WTC11 (cell line): Measurements from ENCODE around the gene MARK3. TPM values are rescaled to one million over a fixed set of nuclear protein-coding genes. Genes with fewer than 3 reads are reported as not detected.

Experiments used
- ATAC-seq: fragments of 200-7000 bp; cut with Tn5 transposase; 2 replicates; pipeline ENCODE4 v1.10.0; 2021; ENCODE audit warnings: mild to moderate bottlenecking, moderate library complexity
- CTCF ChIA-PET: fragments of 300-600 bp; sonication (Branson Sonifier 250); formaldehyde crosslinking; loops from one replicate; lab custom pipeline; 2021; ENCODE audit warnings: antibody characterized with exemption; lab: Charles Lee
- POLR2A ChIA-PET: fragments of 350-600 bp; sonication (Branson Sonifier 250); formaldehyde crosslinking; loops from one replicate; lab custom pipeline; 2021; ENCODE audit warnings: antibody characterized with exemption; lab: Charles Lee
- DNase-seq: peaks from one replicate; pipeline ENCODE4 v3.0.0; 2021; ENCODE audit warnings: low spot score
- H3K27ac Mint-ChIP-seq: 2 replicates; pipeline ENCODE4 v1.8.0; 2021; ENCODE audit warnings: mixed read lengths
- H3K27me3 Mint-ChIP-seq: 2 replicates; pipeline ENCODE4 v1.8.0; 2021; ENCODE audit warnings: low read depth, mild to moderate bottlenecking, moderate library complexity, mixed read lengths
- H3K36me3 Mint-ChIP-seq: 2 replicates; pipeline ENCODE4 v1.8.0; 2021; ENCODE audit warnings: mixed read lengths
- H3K4me1 Mint-ChIP-seq: 2 replicates; pipeline ENCODE4 v1.8.0; 2022; ENCODE audit warnings: mixed read lengths
- H3K4me3 Mint-ChIP-seq: 2 replicates; pipeline ENCODE4 v1.8.0; 2021; ENCODE audit warnings: mild to moderate bottlenecking, moderate library complexity, mixed read lengths
- H3K9me3 Mint-ChIP-seq: 2 replicates; pipeline ENCODE4 v1.8.0; 2021; ENCODE audit warnings: mixed read lengths
- CREB1 ChIP-seq: sonication (generic); formaldehyde crosslinking; IDR thresholded peaks from 2 replicates; pipeline ENCODE4 v1.8.0; 2023; ENCODE audit warnings: mild to moderate bottlenecking, missing genetic modification reagents
- ETV6 ChIP-seq: sonication (generic); formaldehyde crosslinking; IDR thresholded peaks from 2 replicates; pipeline ENCODE4 v1.8.1; 2022; ENCODE audit warnings: mild to moderate bottlenecking, missing genetic modification reagents
- FOXJ3 ChIP-seq: sonication (generic); formaldehyde crosslinking; IDR thresholded peaks from 2 replicates; pipeline ENCODE4 v1.9.0; 2021; ENCODE audit warnings: missing genetic modification reagents, mild to moderate bottlenecking, borderline replicate concordance
- HMGXB4 ChIP-seq: sonication (generic); formaldehyde crosslinking; IDR thresholded peaks from 2 replicates; pipeline ENCODE4 v1.8.1; 2023; ENCODE audit warnings: mild to moderate bottlenecking, moderate library complexity, missing genetic modification reagents
- IRF1 ChIP-seq: sonication (generic); formaldehyde crosslinking; IDR thresholded peaks from 2 replicates; pipeline ENCODE4 v1.8.0; 2023; ENCODE audit warnings: missing genetic modification reagents
- KAT7 ChIP-seq: sonication (generic); formaldehyde crosslinking; IDR thresholded peaks from 2 replicates; pipeline ENCODE4 v1.8.1; 2023; ENCODE audit warnings: missing genetic modification reagents, mild to moderate bottlenecking, borderline replicate concordance
- NR2C2 ChIP-seq: sonication (generic); formaldehyde crosslinking; IDR thresholded peaks from 2 replicates; pipeline ENCODE4 v1.8.0; 2022; ENCODE audit warnings: mild to moderate bottlenecking, missing genetic modification reagents
- NR3C1 ChIP-seq: sonication (generic); formaldehyde crosslinking; conservative IDR thresholded peaks from 2 replicates; pipeline ENCODE4 v1.8.1; 2023; ENCODE audit warnings: low read depth, mild to moderate bottlenecking, missing genetic modification reagents
- OVOL2 ChIP-seq: fragments of 250-450 bp; sonication (Bioruptor Pico); IDR thresholded peaks from 2 replicates; pipeline ENCODE4 v1.9.0; 2021; ENCODE audit warnings: mild to moderate bottlenecking, borderline replicate concordance
- RORB ChIP-seq: fragments of 250-450 bp; sonication (Bioruptor Pico); IDR thresholded peaks from 2 replicates; pipeline ENCODE4 v1.9.0; 2021; ENCODE audit warnings: mild to moderate bottlenecking
- SOX15 ChIP-seq: fragments of 250-450 bp; sonication (Bioruptor Pico); IDR thresholded peaks from 2 replicates; pipeline ENCODE4 v1.9.0; 2021; ENCODE audit warnings: mild to moderate bottlenecking
- TP53 ChIP-seq: sonication (generic); formaldehyde crosslinking; IDR thresholded peaks from 2 replicates; pipeline ENCODE4 v1.8.1; 2023; ENCODE audit warnings: mild to moderate bottlenecking, missing genetic modification reagents
- ZBTB21 ChIP-seq: sonication (generic); formaldehyde crosslinking; IDR thresholded peaks from 2 replicates; pipeline ENCODE4 v1.8.1; 2023; ENCODE audit warnings: mild to moderate bottlenecking, missing genetic modification reagents, borderline replicate concordance
- ZNF121 ChIP-seq: sonication (generic); formaldehyde crosslinking; IDR thresholded peaks from 2 replicates; pipeline ENCODE4 v1.8.0; 2023; ENCODE audit warnings: missing genetic modification reagents
- ZNF232 ChIP-seq: sonication (generic); formaldehyde crosslinking; IDR thresholded peaks from 2 replicates; pipeline ENCODE4 v1.8.0; 2022; ENCODE audit warnings: mild to moderate bottlenecking, missing genetic modification reagents
- total RNA-seq: library from RNA; stranded (reverse); gene quantifications from 3 replicates; pipeline ENCODE4 v1.2.3, GENCODE V29; 2021
- TF ChIP-seq, protein P1 (sequence below): sonication (generic); formaldehyde crosslinking; IDR thresholded peaks from 2 replicates; pipeline ENCODE4 v1.8.1; 2023; ENCODE audit warnings: mild to moderate bottlenecking, missing genetic modification reagents, borderline replicate concordance
- TF ChIP-seq, protein P2 (sequence below): sonication (generic); formaldehyde crosslinking; IDR thresholded peaks from 2 replicates; pipeline ENCODE4 v1.8.0; 2023; ENCODE audit warnings: mild to moderate bottlenecking, missing genetic modification reagents
- TF ChIP-seq, protein P3 (sequence below): sonication (generic); formaldehyde crosslinking; IDR thresholded peaks from 2 replicates; pipeline ENCODE4 v1.8.1; 2023; ENCODE audit warnings: mild to moderate bottlenecking, missing genetic modification reagents, moderate library complexity
- TF ChIP-seq, protein P4 (sequence below): fragments of 250-450 bp; sonication (Bioruptor Pico); IDR thresholded peaks from 2 replicates; pipeline ENCODE4 v1.8.0; 2021; ENCODE audit warnings: mild to moderate bottlenecking
- TF ChIP-seq, protein P5 (sequence below): sonication (generic); formaldehyde crosslinking; IDR thresholded peaks from 2 replicates; pipeline ENCODE4 v1.8.1; 2022; ENCODE audit warnings: missing genetic modification reagents, borderline replicate concordance
- TF ChIP-seq, protein P6 (sequence below): sonication (generic); formaldehyde crosslinking; IDR thresholded peaks from 2 replicates; pipeline ENCODE4 v1.8.1; 2022; ENCODE audit warnings: low read depth, missing genetic modification reagents, borderline replicate concordance

Gene MARK3
- total RNA-seq, 1 experiment from 2014 or later: 93.7 TPM

DNA sequence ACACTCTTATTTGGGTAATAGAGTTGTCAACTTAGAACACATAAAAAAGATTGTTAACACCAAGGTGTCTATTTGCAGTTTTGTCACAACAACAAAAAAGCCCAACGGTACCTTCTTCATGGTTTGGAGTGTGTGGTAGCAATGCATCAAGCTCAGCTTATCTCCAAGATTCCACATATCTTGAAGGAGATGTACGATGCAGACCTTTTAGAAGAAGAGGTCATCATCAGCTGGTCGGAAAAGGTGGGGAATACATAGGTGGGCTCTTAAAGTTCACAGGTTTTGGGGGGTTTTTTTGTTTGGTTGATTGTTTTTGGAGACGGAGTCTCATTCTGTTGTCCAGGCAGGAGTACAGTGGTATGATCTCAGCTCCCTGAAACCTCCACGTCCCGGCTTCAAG lies 45.7 kb upstream of the MARK3 start:
- Mint-ChIP-seq H3K4me1 (peaks cover 16% of the 10 kb centered on the region), H3K27ac (no peak overlapping the region), H3K27me3 (no peaks in the 10 kb centered on the region), H3K9me3 (no peaks in the 10 kb centered on the region), H3K36me3 (peaks cover 95% of the 10 kb centered on the region), H3K4me3 (no peak overlapping the region)
- no peak for ATAC-seq
- TF ChIP-seq NR3C1: no peak
- no peak for TF ChIP-seq ZNF121 (CRISPR knock-in tag)
- TF ChIP-seq SOX15 (CRISPR knock-in tag): no peak
- TF ChIP-seq NR2C2: no peak
- no peak for TF ChIP-seq TP53 (CRISPR knock-in tag)
- TF ChIP-seq, protein P1, sequence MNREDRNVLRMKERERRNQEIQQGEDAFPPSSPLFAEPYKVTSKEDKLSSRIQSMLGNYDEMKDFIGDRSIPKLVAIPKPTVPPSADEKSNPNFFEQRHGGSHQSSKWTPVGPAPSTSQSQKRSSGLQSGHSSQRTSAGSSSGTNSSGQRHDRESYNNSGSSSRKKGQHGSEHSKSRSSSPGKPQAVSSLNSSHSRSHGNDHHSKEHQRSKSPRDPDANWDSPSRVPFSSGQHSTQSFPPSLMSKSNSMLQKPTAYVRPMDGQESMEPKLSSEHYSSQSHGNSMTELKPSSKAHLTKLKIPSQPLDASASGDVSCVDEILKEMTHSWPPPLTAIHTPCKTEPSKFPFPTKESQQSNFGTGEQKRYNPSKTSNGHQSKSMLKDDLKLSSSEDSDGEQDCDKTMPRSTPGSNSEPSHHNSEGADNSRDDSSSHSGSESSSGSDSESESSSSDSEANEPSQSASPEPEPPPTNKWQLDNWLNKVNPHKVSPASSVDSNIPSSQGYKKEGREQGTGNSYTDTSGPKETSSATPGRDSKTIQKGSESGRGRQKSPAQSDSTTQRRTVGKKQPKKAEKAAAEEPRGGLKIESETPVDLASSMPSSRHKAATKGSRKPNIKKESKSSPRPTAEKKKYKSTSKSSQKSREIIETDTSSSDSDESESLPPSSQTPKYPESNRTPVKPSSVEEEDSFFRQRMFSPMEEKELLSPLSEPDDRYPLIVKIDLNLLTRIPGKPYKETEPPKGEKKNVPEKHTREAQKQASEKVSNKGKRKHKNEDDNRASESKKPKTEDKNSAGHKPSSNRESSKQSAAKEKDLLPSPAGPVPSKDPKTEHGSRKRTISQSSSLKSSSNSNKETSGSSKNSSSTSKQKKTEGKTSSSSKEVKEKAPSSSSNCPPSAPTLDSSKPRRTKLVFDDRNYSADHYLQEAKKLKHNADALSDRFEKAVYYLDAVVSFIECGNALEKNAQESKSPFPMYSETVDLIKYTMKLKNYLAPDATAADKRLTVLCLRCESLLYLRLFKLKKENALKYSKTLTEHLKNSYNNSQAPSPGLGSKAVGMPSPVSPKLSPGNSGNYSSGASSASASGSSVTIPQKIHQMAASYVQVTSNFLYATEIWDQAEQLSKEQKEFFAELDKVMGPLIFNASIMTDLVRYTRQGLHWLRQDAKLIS (CRISPR knock-in tag): no peak
- no peak for TF ChIP-seq ZBTB21
- TF ChIP-seq, protein P2, sequence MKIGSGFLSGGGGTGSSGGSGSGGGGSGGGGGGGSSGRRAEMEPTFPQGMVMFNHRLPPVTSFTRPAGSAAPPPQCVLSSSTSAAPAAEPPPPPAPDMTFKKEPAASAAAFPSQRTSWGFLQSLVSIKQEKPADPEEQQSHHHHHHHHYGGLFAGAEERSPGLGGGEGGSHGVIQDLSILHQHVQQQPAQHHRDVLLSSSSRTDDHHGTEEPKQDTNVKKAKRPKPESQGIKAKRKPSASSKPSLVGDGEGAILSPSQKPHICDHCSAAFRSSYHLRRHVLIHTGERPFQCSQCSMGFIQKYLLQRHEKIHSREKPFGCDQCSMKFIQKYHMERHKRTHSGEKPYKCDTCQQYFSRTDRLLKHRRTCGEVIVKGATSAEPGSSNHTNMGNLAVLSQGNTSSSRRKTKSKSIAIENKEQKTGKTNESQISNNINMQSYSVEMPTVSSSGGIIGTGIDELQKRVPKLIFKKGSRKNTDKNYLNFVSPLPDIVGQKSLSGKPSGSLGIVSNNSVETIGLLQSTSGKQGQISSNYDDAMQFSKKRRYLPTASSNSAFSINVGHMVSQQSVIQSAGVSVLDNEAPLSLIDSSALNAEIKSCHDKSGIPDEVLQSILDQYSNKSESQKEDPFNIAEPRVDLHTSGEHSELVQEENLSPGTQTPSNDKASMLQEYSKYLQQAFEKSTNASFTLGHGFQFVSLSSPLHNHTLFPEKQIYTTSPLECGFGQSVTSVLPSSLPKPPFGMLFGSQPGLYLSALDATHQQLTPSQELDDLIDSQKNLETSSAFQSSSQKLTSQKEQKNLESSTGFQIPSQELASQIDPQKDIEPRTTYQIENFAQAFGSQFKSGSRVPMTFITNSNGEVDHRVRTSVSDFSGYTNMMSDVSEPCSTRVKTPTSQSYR: no peak
- no peak for TF ChIP-seq KAT7 (CRISPR knock-in tag)
- TF ChIP-seq, protein P3, sequence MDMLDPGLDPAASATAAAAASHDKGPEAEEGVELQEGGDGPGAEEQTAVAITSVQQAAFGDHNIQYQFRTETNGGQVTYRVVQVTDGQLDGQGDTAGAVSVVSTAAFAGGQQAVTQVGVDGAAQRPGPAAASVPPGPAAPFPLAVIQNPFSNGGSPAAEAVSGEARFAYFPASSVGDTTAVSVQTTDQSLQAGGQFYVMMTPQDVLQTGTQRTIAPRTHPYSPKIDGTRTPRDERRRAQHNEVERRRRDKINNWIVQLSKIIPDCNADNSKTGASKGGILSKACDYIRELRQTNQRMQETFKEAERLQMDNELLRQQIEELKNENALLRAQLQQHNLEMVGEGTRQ: no peak
- no peak for DNase-seq
- CTCF ChIA-PET: no interaction called here
- POLR2A ChIA-PET: no interaction called here

- DNase-seq: no peak
- CTCF ChIA-PET: no interaction called here
- POLR2A ChIA-PET: no interaction called here
- H3K9me3 Mint-ChIP-seq: no peaks in the 10 kb centered on the region
- peaks cover 93% of the 10 kb centered on the region for H3K36me3 Mint-ChIP-seq
- ATAC-seq: no peak
- 0 out of 2 replicates have a peak overlapping the region, but pooled peaks have one; percentile 20 for H3K27ac Mint-ChIP-seq
- H3K4me1 Mint-ChIP-seq: peaks cover 11% of the 10 kb centered on the region
- H3K4me3 Mint-ChIP-seq: no peak overlapping the region
- no peaks in the 10 kb centered on the region for H3K27me3 Mint-ChIP-seq
- TF ChIP-seq, protein P4, sequence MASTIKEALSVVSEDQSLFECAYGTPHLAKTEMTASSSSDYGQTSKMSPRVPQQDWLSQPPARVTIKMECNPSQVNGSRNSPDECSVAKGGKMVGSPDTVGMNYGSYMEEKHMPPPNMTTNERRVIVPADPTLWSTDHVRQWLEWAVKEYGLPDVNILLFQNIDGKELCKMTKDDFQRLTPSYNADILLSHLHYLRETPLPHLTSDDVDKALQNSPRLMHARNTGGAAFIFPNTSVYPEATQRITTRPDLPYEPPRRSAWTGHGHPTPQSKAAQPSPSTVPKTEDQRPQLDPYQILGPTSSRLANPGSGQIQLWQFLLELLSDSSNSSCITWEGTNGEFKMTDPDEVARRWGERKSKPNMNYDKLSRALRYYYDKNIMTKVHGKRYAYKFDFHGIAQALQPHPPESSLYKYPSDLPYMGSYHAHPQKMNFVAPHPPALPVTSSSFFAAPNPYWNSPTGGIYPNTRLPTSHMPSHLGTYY (CRISPR knock-in tag): no peak
- TF ChIP-seq RORB: no peak
- TF ChIP-seq IRF1: no peak
- no peak for TF ChIP-seq NR2C2
- no peak for TF ChIP-seq ZNF232 (CRISPR knock-in tag)
- TF ChIP-seq HMGXB4 (CRISPR knock-in tag): no peak
- TF ChIP-seq, protein P5, sequence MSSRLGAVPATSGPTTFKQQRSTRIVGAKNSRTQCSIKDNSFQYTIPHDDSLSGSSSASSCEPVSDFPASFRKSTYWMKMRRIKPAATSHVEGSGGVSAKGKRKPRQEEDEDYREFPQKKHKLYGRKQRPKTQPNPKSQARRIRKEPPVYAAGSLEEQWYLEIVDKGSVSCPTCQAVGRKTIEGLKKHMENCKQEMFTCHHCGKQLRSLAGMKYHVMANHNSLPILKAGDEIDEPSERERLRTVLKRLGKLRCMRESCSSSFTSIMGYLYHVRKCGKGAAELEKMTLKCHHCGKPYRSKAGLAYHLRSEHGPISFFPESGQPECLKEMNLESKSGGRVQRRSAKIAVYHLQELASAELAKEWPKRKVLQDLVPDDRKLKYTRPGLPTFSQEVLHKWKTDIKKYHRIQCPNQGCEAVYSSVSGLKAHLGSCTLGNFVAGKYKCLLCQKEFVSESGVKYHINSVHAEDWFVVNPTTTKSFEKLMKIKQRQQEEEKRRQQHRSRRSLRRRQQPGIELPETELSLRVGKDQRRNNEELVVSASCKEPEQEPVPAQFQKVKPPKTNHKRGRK (CRISPR knock-in tag): no peak
- no peak for TF ChIP-seq CREB1 (CRISPR knock-in tag)
- TF ChIP-seq, protein P6, sequence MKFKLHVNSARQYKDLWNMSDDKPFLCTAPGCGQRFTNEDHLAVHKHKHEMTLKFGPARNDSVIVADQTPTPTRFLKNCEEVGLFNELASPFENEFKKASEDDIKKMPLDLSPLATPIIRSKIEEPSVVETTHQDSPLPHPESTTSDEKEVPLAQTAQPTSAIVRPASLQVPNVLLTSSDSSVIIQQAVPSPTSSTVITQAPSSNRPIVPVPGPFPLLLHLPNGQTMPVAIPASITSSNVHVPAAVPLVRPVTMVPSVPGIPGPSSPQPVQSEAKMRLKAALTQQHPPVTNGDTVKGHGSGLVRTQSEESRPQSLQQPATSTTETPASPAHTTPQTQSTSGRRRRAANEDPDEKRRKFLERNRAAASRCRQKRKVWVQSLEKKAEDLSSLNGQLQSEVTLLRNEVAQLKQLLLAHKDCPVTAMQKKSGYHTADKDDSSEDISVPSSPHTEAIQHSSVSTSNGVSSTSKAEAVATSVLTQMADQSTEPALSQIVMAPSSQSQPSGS (CRISPR knock-in tag): no peak
- TF ChIP-seq FOXJ3 (CRISPR knock-in tag): no peak
- TF ChIP-seq ETV6 (CRISPR knock-in tag): no peak
- no peak for TF ChIP-seq OVOL2 (CRISPR knock-in tag)
Measured at GRCh38 chr14:103340480-103341212, 44.6 kb upstream of the MARK3 start.
